ENCODE data around the gene SRD5A1. TPM values are rescaled to one million over a fixed set of nuclear protein-coding genes. Genes with fewer than 3 reads are reported as not detected.
"Not testable (repeated sequence)": the region's sequence is repeated elsewhere in the genome, so short reads cannot be mapped to it uniquely, and the experiment has no call there.

Gene SRD5A1
- total RNA-seq, 4 donors from 2014 or later = 2.2 to 5.6 (median 3.4) TPM

- Histone ChIP-seq H3K27ac (no peak overlapping the region), H3K27me3 (no peaks in the 10 kb centered on the region), H3K4me1 (no peaks in the 10 kb centered on the region), H3K36me3 (peaks cover 0 to 82% of the 10 kb centered on the region in 2 donors), H3K9me3 (peaks cover 0 to 14% (median 0%) of the 10 kb centered on the region in 3 donors), H3K4me3 (no peak overlapping the region)
- no peak for ATAC-seq
- WGBS, 2 donors (ENCODE audit: low coverage in 1 of 2) = 92 to 97% methylated on average over 6 to 7 of the region's 13 CpGs
- TF ChIP-seq EP300 (IDR thresholded peaks at IDR 0.05) (no peak), CTCF (IDR thresholded peaks at IDR 0.05) (no peak), POLR2A (IDR thresholded peaks at IDR 0.05) (no peak), POLR2AphosphoS5 (IDR thresholded peaks at IDR 0.05) (no peak)
These were observed 26.9 kb downstream of the SRD5A1 start for GRCh38 chr5:6659941-6660684.

GRCh38 chr5:6660688-6661087, 27.4 kb downstream of the SRD5A1 start:
- Histone ChIP-seq H3K4me3 (no peak overlapping the region), H3K27ac (no peak overlapping the region), H3K4me1 (no peaks in the 10 kb centered on the region), H3K27me3 (no peaks in the 10 kb centered on the region), H3K36me3 (peaks cover 0 to 76% of the 10 kb centered on the region in 2 donors), H3K9me3 (peaks cover 0 to 10% (median 0%) of the 10 kb centered on the region in 3 donors)
- WGBS, 2 donors (ENCODE audit: low coverage in 1 of 2) = 92 to 100% methylated on average over 2 to 3 of the region's 3 CpGs
- no peak for ATAC-seq
- TF ChIP-seq EP300 (IDR thresholded peaks at IDR 0.05) = no peak
- no peak for TF ChIP-seq POLR2AphosphoS5 (IDR thresholded peaks at IDR 0.05)
- TF ChIP-seq POLR2A (IDR thresholded peaks at IDR 0.05) = no peak
- TF ChIP-seq CTCF (IDR thresholded peaks at IDR 0.05) = no peak

GRCh38 chr5:6666762-6667161, 33.5 kb downstream of the SRD5A1 start:
- WGBS, 2 donors (ENCODE audit: low coverage in 1 of 2) = 98 to 100% methylated on average over 6 of the region's 15 CpGs
- Histone ChIP-seq H3K36me3 (peaks cover 0 to 56% of the 10 kb centered on the region in 2 donors), H3K9me3 (no peaks in the 10 kb centered on the region), H3K27me3 (no peaks in the 10 kb centered on the region), H3K27ac (no peak overlapping the region), H3K4me1 (no peaks in the 10 kb centered on the region), H3K4me3 (no peak overlapping the region)
- TF ChIP-seq POLR2AphosphoS5 (IDR thresholded peaks at IDR 0.05) (no peak), EP300 (IDR thresholded peaks at IDR 0.05) (no peak), CTCF (IDR thresholded peaks at IDR 0.05) (no peak), POLR2A (IDR thresholded peaks at IDR 0.05) (no peak)
- ATAC-seq = no peak

DNA sequence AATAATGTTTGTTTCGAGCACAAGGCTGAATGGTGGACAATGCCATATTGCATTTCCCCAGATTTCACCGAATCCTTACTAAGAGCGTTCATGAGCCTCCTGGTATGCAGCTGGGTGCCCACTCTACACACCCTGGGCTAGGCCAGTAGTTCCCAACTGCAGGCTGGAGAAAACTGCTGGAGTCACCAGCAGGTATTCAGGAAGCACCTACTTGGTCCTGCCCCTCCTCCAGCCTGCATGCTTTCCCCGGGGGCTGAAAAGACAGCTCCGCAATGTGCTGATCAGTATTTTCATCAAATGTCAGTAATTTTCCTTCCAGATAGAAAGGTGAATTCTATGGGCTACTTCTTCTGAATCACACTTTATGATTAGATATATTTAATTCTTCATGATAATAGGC, 34.4 kb downstream of the SRD5A1 start:
- H3K9me3 ChIP-seq = no peaks in the 10 kb centered on the region
- TF ChIP-seq POLR2AphosphoS5 (IDR thresholded peaks at IDR 0.05) (no peak), POLR2A (IDR thresholded peaks at IDR 0.05) (no peak), EP300 (IDR thresholded peaks at IDR 0.05) (no peak), CTCF (IDR thresholded peaks at IDR 0.05) (no peak)
- no peak overlapping the region for H3K4me3 ChIP-seq
- no peak for ATAC-seq
- no peaks in the 10 kb centered on the region for H3K27me3 ChIP-seq
- no peak overlapping the region for H3K27ac ChIP-seq
- 90 to 100% methylated on average over 2 to 5 of the region's 5 CpGs for WGBS, 2 donors (ENCODE audit: low coverage in 1 of 2)
- no peaks in the 10 kb centered on the region for H3K4me1 ChIP-seq
- peaks cover 0 to 49% of the 10 kb centered on the region in 2 donors for H3K36me3 ChIP-seq

- peaks cover 0 to 45% of the 10 kb centered on the region in 2 donors for H3K36me3 ChIP-seq
- not testable (repeated sequence) for ATAC-seq, H3K9me3 ChIP-seq, H3K4me3 ChIP-seq, H3K4me1 ChIP-seq, H3K27me3 ChIP-seq, H3K27ac ChIP-seq
- WGBS, 2 donors (ENCODE audit: low coverage in 1 of 2) = 80 to 81% methylated on average over 2 to 5 of the region's 9 CpGs
These were observed 35.5 kb downstream of the SRD5A1 start for GRCh38 chr5:6668717-6669116.

Data from gastroesophageal sphincter (tissue), 4 donors.